SJCRH30 (cell line): ENCODE measurements around the gene EVPL. TPM values are rescaled to one million over a fixed set of nuclear protein-coding genes. Genes with fewer than 3 reads are reported as not detected.

Experiments
- total RNA-seq: library from RNA; depleted of rRNA; stranded (reverse); fragments of >200 nt; shearing (Covaris generic); gene quantifications from 2 replicates; pipeline ENCODE4 v1.2.3, GENCODE V29; 2014; rRNA removed

EVPL gene
- total RNA-seq, 1 experiment from 2014 or later: 1.1 TPM

Other genes with a start within 250 kb of the EVPL start
- gene UNK, start 242.5 kb downstream of the EVPL start, total RNA-seq: 40.6 and 51.4 TPM in 2 replicates
- gene UNC13D, start 182.9 kb downstream of the EVPL start, total RNA-seq: 1.4 and 3.2 TPM in 2 replicates
- 36.3 and 38.3 TPM in 2 replicates for gene WBP2, start 172.0 kb downstream of the EVPL start, total RNA-seq
- 8.1 and 9.9 TPM in 2 replicates for gene TRIM47, start 148.7 kb downstream of the EVPL start, total RNA-seq
- gene TRIM65, start 130.4 kb downstream of the EVPL start, total RNA-seq: 7.4 and 7.9 TPM in 2 replicates
- 43.6 and 47.1 TPM in 2 replicates for gene MRPL38, start 122.4 kb downstream of the EVPL start, total RNA-seq
- 10.3 and 13.5 TPM in 2 replicates for gene FBF1, start 86.3 kb downstream of the EVPL start, total RNA-seq
- gene ACOX1, start 48.1 kb downstream of the EVPL start, total RNA-seq: 34.8 and 36.4 TPM in 2 replicates
- 11.8 and 17.7 TPM in 2 replicates for gene TEN1, start 48.1 kb downstream of the EVPL start, total RNA-seq
- gene CDK3, start 26.5 kb downstream of the EVPL start, total RNA-seq: 2.7 and 3.1 TPM in 2 replicates
- gene SRP68, start 45.2 kb upstream of the EVPL start, total RNA-seq: 58.7 and 60.0 TPM in 2 replicates
- gene GALR2, start 47.5 kb upstream of the EVPL start, total RNA-seq: 0.06 TPM in 1 of 2 replicates, not detected in the other
- 0.14 and 0.25 TPM in 2 replicates for gene ZACN, start 51.9 kb upstream of the EVPL start, total RNA-seq
- gene EXOC7, start 76.5 kb upstream of the EVPL start, total RNA-seq: 101 and 106 TPM in 2 replicates
- gene FOXJ1, start 113.9 kb upstream of the EVPL start, total RNA-seq: 0.10 and 0.23 TPM in 2 replicates
- gene RNF157, start 213.2 kb upstream of the EVPL start, total RNA-seq: 3.3 and 3.5 TPM in 2 replicates
- gene UBALD2, start 238.0 kb upstream of the EVPL start, total RNA-seq: 40.7 and 41.9 TPM in 2 replicates